Right renal pelvis (tissue), 4 donors: ENCODE measurements around the gene MLLT11. TPM values are rescaled to one million over a fixed set of nuclear protein-coding genes. Genes with fewer than 3 reads are reported as not detected.
A peak's percentile ranks its signal among the peaks of the same experiment; 100 is the strongest.
"Not testable (repeated sequence)": the region's sequence is repeated elsewhere in the genome, so short reads cannot be mapped to it uniquely, and the experiment has no call there.

Experiments used
- DNase-seq, 4 donors: peaks; one replicate each; pipeline ENCODE4 v3.0.0-alpha.2; 2013; ENCODE audit warnings: low read depth in 4 of 4, low spot score in 3 of 4, missing footprints in 1 of 4
- polyA plus RNA-seq, 4 donors: library from polyadenylated mRNA; unstranded; fragments of 120-200 nt; gene quantifications; one replicate each; pipeline ENCODE4 v1.2.1, GENCODE V29; 2013; ENCODE audit not compliant: insufficient read length in 4 of 4

The MLLT11 gene
- polyA plus RNA-seq, 4 donors: 23.8 to 27.2 (median 26.0) TPM

DNA sequence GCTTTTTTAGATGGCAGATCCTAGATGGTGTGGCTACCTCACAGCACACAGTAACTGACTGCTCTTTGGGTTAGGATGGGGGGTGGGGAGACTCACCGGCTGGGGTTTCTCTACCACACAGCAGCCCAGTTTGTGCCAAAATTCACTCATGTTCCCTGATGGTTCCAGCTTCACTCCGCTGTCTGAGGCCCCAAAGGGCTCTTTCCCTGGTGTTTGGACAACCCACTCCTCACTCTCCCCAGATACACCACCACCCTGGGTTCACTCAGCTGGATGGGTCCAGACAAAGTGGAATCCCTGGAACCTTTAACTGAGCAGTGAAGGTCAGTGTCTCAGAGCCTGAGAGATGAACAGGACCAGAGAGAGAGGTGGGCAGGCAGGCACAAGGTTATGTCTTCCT lies 4.6 kb upstream of the MLLT11 start:
- no peak for DNase-seq

DNA sequence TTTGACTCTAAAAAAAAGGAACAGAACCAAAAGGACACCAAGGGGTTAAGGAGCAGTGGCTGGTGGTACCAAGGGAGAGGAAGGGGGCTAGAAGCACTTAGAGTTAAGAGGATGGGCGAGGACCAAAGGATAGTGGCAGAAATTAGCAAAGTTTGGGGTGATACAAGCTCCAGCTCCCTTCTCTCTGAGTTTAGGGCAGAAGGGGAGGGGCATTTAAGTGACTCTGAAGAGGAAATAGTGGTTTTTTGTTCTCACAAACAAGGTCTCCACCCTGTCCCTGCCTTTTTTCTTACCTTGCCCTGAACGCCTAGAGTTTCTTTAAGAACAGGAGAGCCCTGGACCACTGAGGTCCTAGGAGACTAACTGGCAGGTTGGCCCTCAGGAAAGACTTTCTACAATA lies 4.0 kb upstream of the MLLT11 start:
- no peak for DNase-seq

DNA sequence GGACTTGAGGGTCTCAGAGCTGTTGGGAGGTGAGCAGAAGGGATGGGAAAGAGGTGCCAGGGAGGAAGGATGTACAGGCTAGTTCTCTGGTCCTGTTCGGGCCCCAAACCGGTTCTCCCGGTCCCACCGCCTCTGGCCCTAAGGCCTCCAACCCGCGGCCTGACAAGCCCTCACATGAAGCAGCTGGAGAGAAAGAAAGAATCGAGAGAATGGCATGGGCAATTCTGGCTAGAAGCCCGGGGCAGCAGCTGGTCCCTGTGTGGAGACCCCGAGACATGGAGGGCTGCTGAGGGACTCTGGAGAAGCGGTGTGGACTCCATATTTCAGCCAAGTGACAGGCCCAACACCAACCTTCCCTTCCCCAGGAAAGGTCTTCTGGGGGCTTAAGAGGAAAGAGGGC lies 1.5 kb upstream of the MLLT11 start:
- no peak for DNase-seq

DNA sequence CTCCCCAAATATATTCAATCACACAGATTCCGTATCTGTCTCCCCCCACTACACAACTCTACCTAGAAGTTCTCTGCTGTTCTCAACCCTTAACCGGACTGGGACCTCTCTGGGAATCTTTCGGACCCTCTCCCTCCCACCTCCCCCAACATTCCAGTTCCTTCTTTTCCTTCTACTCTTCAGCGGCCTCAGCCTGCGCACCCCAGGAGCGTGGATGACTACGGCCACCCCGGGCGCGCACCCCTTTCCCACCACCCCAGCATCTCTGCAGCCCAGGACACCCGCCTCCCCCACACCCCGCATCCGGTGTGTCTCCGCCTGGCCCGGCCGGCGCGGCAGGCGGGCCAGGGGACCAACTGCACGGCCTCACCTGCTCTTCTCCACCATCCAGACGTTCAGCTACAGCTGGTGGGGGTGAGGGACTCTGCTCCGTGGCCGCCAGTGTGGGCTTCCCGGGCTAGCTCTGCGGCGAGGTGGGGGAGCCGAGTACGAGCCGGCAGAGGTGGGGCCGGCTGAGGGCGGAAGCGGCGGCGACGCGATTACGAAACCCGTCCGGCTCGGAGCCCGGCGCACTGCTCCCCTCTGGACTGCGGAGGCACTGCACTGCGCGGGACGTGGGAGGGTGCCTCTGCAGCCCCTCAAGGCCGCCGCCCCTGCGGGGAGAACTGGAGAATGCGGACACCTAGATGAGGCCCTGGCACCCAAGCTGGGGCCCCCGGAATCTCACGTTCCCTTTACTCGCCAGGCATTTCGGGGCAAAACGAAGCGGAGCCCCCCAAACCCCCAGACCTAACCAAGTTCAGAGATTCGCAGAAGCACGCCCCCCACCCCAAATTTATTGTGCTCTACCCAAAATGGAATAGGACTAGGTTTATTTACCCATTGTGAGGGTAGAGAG lies 839 bp upstream of the MLLT11 start, which contains the start of gene CDC42SE1:
CDC42SE1 (minus strand) TSS at position 514 of the 898 bp plus-strand sequence. CDS start 3,892 bp downstream, outside the sequence.
- peak in 3 of 4 donors; percentile 76 to 82 (median 79) for DNase-seq

DNA sequence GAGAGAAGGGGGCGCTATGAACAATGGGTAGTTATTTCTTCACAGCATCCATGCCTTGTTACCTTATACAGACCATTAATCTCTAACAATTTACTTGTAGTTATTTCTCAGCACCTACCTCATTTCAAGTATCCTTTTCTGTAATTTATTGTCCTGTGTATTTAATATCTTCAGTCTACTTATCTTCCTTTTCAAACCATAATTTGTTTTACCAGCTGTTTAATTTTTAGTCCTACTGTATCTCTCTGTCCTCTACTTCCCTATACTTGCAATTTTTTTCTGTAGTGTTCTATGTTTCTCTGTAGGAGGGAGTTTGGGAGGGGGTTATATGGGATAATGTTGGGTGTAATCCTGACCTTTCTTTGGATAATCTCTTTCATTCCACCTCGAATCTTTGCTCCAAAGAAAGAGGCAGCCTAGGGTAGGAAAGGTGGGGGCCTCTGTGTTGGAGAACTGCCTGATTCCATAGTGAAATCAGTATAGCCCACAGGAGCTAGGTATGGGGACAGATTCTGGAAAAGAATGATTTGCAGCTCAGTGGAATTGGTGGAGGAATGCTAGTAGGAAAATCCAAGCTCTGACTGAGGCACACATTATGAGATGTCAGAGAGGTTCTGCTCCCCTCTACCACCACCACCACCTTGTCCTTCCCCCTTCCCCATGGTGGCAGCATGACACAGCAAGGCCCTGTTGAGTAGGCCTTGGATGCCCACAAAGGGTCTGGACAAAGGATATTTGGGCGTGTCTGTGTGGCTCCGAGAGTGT lies 642 bp downstream of the MLLT11 start:
- no peak for DNase-seq

DNA sequence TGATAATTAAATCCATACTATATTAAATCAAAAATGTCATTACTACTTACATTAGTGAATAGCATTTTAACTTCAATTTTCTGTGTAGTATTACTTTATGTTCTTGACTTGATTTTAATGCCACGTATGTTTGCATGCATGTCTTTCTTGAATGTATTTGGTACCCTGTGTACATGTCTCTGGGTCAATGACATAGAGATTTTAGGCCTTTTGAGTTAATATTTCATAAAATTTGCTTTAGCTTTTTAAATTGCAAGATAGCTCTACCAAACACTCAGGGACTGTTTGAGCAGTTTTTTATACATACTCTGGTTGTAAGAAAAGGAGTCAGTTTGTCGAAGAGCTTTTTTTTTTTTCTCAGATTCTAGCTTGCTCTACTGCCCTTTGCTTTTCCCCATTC lies 1.5 kb downstream of the MLLT11 start:
- no peak for DNase-seq

DNA sequence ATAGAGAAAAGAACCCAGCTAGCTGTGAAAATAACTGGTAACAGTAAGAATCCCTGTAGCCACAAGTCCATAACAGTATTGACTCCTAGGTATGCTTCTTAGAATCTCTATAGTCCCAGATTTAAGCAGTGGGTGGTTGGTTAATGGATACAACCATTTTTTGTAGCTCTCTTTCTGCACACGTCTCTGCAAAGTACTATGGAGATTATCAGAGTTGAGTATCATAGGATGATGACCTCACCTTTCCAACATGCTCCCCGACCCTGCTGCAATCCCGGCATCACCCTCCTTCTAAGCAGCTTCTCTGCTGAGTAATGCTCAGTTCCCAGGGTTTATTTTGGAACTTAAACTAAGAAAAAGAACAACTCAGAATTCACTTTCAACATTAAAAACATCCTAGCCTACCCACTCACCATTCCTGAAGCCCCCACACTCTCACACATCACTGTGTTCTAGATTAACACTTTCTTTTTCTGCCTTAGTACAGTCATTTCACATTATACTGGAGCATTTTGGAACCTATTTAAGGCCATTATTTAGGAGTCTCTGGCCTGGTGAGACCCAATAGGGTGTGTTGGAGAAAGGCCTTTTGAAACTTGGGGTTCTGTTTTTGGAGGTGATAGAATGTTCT lies 2.7 kb downstream of the MLLT11 start:
- no peak for DNase-seq

DNA sequence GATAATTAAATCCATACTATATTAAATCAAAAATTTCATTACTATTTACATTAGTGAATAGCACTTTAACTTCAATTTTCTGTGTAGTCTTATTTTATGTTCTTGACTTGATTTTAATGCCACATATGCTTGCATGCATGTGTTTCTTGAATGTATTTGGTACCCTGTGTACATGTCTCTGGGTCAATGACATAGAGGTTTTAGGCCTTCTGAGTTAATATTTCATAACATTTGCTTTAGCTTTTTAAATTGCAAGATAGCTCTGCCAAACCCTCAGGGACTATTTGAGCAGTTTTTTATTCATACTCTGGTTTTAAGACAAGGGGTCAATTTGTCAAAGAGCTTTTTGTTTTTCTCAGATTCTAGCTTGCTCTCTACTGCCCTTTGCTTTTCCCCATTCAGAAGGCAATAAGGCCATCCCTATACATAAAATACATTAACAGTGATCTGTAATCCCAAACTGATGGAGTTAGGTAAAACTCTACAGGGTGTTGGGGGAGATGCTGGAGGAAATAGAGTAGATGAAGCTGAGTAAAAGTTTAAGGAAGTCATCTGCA lies 5.0 kb downstream of the MLLT11 start:
- DNase-seq: no peak

DNA sequence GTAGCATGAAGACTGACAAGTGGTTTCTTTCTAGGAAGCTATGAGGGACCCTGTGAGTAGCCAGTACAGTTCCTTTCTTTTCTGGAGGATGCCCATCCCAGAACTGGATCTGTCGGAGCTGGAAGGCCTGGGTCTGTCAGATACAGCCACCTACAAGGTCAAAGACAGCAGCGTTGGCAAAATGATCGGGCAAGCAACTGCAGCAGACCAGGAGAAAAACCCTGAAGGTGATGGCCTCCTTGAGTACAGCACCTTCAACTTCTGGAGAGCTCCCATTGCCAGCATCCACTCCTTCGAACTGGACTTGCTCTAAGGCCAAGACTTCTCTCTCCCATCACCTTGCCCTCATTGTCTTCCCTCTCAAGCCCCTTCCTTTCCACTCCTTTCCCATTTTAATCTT lies 7.0 kb downstream of the MLLT11 start:
- no peak for DNase-seq

DNA sequence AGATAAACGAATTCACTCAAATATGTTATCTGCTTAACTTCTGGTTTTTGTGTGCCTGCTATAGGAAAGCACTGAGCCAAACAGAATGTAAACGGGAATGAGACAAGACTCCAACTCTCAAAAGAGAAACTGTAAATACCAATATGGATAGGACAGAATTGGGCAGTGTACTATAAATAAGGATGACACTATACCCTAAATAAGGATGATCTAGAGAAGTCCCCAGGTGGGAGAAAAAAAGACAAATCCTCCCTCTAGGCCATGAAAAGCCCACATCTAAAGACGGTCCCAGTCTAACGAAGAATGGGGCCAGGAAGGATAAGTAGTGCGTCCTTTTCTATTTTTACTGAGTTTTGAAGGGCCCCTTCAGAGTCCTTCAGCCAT lies 8.9 kb downstream of the MLLT11 start:
- no peak for DNase-seq

DNA sequence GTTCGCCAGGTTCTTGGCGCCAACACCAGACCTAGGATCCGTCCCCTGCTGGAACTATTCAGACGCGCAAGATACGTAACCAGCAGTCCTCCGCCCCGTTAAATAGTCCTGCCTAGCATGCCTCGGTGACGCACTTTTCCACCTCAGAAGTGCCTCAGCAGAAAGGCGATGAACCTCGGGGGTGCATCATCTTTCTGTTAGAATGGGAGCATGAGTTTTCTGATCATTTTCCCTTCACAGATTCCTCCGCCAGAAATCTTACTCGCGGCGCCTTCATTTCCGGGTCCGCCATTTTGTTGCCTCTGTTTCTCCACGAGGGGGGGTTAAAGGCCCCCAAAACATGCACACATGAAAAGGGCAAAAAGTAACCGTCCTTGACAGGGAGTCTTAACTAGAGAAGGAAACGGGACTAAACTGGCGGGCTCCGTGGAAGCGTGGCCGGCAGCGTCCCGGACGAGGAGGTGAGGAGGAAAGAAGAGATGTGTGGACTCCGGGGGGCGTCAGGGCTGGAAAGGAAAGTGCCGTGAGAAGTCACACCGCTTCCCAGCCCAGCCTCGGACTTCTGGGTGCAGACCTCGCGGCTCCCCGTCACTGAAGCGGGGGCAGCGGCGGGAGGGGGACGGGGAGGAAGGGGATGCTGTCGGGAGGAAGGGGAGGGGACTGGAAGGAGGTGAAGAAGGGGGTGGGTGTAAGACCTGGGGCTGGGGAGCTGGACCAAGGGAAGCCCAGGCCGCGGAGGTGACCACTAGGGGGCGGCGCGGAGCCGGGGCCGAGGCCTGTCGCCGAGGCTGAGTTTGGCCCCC lies 10.5 kb downstream of the MLLT11 start, which contains the start of gene GABPB2:
GABPB2 (plus strand) TSS at position 288 of the 803 bp plus-strand sequence. CDS start 17,429 bp downstream, outside the sequence.
- peak in 3 of 4 donors; percentile 88 to 91 (median 90) for DNase-seq

DNA sequence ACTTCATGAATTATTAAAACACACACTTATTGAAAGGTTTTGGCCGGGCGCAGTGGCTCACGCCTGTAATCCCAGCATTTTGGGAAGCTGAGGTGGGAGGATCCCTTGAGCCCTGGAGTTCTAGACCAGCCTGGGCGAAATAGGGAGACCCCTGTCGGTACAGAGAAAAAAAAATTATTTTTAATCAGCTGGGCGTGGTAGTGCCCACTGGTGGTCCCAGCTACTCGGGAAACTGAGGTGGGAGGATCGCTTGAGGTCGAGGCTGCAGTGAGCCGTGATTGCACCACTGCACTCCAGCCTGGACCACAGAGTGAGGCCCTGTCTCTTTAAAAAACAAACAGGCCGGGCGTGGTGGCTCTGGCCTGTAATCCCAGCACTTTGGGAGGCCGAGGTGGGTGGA lies 12.0 kb downstream of the MLLT11 start:
- DNase-seq: no peak

DNA sequence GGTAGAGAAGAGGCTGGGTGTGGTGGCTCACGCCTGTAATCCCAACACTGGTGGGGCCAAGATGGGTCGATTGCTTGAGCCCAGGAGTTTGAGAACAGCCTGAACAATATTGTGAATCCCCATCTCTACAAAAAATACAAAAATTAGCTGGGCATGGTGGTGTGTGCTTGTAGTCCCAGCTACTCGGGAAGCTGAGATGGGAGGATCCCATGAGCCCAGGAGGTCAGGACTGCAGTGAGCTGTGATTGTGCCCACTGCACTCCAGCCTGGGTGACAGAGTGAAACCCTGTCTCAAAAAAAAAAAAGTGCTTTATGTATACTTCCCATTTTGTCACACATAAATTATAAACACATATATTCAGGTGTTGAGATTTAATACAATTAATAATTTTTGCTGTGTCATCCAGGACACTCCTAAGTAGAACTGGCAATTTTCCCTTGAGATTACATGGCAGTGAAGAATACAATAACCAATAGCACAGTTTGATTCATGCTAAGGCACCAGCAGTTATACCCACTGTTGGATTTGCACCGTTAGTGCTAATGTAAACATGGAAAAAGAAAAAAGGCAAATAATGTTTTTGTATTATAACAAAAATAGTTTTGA lies 25.9 kb downstream of the MLLT11 start:
- DNase-seq: no peak

DNA sequence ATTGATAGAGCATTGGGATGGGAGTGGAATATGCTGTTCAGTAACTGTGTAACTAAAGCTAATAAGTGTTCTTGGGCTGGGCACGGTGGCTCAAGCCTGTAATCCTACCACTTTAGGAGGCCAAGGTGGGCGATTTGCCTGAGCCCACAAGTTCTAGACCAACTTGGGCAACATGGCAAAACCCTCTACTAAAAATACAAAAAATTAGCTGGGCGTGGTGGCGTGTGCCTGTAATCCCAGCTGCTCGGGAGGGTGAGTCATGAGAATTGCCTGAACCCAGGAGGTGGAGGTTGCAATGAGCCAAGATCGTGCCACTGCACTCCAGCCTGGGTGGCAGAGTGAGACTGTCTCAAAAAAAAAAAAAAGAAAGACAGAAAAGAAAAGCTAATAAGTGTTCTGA lies 37.2 kb downstream of the MLLT11 start:
- not testable (repeated sequence) for DNase-seq

DNA sequence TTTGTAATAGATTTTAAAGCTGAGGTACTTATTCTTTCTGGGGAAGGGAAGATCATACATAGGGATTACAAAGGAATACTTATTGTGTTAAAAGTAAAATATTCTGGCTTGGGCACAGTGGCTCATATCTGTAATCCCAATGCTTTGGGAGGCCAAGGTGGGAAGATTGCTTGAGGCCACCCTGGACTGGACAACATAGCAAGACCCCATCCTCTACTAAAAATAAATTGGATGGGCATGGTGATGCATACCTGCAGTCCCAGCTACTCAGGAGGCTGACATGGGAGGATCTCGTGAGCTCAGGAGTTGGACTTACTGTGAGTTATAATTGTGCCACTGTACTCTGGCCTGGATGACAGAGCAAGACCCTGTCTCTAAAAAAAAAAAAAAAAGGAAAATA lies 37.9 kb downstream of the MLLT11 start:
- no peak for DNase-seq

DNA sequence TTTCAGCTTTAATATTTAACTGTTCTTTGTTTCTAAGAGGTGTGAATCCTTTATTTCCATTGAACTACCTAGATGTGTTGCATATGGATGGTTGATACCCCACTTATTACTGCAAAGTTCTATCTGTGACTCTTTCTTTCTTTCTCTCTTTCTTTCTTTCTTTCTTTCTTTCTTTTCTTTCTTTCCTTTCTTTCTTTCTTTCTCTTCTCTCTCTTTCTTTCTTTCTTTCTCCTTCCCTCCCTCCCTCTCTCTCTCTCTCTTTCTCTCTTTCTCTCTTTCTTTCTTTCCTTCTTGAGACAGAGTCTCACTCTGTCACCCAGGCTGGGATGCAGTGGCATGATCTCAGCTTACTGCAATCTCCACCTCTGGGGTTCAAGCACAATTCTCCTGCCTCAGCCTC lies 44.4 kb downstream of the MLLT11 start:
- DNase-seq: no peak

DNA sequence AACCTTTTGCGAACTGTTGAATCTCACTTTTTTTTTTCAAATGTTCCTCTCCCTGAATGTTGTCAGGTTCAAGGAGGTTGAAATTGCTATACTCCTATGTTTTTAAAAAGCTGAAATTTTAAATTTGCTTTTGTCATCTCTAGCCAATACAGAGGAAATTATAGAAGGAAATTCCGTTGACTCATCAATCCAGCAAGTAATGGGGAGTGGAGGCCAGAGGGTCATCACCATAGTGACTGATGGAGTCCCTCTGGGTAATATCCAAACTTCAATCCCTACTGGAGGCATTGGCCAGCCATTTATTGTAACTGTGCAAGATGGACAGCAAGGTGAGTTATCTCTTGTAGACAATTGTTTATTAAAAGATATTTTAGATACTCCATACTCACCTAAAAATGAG lies 46.7 kb downstream of the MLLT11 start:
- no peak for DNase-seq

DNA sequence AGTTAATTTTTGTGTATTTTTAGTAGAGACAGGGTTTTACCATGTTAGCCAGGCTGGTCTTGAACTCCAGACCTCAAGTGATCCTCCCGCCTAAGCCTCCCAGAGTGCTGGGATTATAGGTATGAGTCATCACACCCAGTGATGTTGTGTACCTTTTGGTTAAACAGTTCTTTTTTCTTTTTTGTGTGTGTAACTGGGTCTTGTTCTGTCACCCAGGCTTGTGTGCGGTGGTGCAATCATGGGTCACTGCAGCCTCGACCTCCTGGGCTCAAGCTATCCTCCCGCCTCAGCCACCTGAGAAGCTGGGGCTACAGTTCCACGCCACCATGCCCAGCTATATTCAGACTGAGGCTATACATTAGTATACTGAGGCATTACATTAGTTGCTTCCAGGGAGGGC lies 48.1 kb downstream of the MLLT11 start:
- no peak for DNase-seq

DNA sequence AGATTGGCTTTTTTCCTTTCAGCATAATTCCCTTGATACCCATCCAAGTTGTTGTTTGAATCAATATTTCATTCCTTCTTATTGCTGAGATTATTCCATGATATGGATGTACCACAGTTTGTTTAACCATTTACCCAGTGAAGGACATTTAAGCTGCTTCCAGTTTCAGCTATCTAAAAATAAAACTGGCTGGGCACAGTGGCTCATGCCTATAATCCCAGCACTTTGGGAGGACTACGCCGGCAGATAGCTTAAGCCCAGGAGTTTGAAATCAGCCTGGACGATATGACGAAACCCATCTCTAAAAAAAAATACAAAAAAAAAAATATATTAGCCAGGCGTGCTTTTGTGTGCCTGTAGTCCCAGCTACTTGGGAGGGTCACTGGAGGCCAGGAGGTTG lies 53.7 kb downstream of the MLLT11 start:
- DNase-seq: no peak
